Putamen (tissue), 1 donor: Measurements from ENCODE around the gene SPG11.
"Not testable (repeated sequence)": the region's sequence is repeated elsewhere in the genome, so short reads cannot be mapped to it uniquely, and the experiment has no call there.

ENCODE experiments used
- DNase-seq: peaks from one replicate; pipeline ENCODE4 v3.0.0-alpha.2; 2016; ENCODE audit warnings: low spot score

The SPG11 gene

DNA sequence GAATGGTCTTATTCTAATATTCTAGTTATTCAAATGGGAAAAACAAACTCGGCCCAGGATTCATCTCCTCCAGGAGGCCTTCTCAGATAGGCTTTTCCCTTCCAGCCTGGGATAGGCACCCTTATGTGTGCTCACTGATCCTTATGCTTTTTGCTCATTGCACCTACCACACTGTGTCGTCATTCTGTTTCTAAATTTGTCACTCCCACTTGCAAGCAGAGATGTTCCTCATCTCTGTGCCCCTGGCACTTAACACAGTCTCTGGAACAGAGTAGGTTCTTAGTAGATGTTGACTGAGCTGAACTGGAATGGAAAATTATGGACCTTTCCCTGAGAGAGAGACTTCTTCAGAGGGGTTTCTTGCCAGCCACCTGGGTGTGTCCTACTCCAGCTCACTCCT, 18.7 kb upstream of the SPG11 start:
- DNase-seq, result no peak

DNA sequence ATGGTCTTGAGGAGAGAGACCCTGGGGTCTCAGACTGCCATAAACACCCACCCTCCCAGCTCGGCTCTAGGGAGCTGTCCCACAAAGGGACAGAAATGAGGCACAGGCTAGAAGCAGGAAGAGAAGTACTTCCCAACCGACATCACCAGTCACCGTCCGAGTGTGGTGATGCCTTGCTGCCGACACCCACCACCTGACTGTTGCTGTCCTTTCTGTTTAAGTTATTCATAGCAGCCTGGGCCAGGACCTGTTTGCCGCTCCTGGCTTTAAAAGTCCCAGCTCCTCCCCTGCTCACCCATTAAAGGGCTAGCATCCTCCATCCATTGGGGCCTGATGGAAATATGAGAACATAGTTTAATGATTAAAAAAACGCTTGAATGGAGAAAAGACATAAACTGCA, 13.2 kb upstream of the SPG11 start:
- no peak for DNase-seq

DNA sequence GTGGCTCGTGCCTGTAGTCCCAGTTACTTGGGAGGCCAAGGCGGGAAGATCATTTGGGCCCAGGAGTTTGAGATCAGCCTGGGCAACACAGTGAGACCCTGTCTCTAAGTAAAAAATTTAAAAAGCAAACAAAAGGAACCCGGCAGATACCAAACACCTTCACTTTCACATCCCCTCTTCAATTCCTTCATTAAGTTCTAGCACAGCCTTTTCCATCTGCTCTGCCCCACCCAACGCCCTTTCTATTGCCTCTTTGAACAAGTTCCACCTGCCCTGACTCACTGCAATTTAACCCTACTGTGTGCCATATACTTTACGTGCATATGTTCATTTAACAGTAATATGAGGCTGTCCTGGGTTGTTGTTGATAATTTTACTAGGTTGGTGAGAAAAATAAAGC, 12.4 kb upstream of the SPG11 start:
- DNase-seq, result no peak

DNA sequence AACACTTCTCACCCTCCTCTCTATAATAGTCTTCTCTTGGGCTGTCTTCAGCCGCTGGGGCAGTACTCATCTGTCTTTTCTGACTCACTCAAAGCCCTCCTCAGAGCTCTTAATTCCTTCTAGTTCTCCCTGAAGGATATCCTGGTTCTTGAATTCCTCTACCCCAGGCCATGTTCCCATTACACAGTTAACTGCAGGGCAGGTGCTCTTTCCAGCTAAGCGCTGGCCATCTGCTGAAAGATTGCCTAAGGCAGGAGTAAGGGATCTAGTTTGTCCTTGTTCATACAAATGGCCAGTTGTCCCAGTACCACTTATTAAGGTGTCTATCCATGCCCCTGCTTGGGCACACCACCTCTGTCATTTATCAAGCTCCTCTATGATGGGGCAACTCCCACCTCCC, 10.2 kb upstream of the SPG11 start:
- DNase-seq, result no peak

DNA sequence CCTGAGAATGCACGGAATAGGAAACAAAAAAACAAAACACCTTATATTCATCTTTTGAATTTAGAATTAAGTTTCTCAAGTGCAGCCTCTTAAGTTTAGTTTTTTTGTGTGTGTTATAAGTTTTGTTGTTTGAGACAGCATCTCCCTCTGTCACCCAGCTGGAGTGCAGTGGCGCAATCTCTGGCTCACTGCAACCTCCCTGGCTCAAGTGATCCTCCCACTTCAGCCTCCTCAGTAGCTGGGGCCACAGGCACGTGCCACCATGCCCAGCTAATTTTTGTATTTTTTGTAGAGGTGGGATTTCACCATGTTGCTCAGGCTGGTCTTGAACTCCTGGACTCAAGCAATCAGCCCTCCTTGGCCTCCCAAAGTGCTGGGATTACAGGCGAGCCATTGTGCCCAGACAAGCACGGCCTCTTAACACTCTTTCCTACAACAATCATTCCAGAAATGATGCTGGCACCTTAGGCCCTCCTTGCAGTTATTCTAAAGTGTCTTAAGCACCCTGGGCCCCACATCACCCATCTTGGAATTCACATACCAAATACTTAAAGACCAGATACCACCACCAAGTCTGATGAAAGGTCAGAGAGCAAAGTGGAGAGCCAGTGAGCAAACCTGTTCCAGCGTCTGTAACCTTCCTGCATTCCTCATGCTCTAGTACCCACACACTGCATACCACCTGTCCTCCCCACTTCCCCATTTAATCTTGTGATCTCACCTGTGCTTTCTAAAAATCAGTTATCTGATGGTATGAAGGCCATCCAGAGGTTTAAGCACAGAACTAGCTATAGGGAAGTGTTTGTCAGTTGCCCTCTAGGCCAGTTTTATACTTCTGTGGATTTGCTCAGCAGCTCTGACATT, 6.9 kb upstream of the SPG11 start:
- no peak for DNase-seq

DNA sequence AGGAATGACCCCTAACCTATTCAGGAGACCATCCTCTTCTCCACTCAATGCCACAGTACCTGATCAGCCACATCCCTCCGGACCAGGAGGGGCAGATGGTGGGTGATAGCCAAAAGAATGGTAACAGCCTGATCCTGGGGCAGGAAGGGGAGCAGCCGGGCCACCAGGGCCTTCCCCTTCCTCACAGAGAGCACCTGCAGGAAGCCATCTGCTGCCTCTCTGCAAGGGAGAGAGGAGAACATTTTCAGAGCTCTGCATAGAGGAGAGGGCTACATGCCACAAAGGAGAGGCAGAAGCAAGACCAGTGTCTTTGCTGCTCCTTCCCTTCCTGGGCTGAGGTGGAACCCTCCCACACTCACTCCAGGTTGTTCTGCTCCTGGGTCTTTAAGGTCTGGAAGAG, 5.5 kb upstream of the SPG11 start:
- DNase-seq, result no peak

DNA sequence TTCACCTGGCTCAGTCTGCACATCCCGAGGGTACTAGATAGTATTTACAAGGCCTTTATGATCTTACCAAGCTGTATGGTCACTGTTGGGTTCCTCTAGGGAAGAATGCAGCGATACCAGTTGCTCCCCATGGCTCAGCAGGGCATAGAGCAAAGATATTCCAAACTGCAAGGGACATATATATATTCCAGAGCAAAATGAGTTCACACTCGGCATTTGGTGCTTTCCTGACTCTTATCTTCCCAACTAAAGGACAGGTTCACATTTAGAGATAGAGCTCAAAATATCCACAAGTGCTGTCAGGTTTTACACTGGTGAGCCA, 3.5 kb upstream of the SPG11 start:
- DNase-seq, result no peak

DNA sequence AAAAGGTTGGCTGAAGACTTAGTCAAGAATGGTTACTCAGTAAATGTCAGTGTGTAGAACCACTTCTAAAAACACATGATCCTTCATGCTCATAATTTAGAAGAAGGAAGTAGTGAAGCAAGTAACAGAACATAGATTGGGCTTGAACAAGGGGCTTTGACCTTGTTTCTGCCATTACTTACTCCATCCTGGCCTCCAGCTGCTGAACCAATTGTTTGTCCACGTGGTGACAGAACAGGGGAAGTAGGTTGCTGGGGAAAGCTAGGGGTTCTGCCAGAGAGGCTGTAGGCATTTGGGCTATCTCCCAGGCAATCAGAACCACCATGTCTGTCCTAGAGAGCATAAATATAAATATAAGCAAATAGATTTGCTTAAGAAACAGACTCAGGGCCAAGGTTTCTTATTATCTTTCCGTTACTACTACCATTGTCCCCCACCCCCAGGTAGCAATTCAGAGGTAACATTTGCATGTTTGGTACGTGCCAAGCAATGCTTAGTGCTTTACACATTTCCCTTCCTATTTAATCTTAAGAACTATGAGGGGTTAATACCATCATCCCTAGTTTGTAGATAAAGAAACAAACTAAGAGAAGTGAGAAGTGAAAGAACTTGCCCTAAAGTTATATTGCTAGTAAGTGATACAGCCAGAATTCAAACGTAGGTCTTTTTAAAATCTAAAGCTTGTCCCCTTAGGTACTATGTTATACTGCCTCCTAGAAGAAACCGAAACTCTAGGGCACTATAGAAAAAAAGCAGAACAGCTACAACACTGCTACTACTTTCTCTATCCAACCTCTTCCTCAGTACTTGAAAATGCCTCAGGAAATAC, 3.0 kb upstream of the SPG11 start:
- DNase-seq, result no peak

DNA sequence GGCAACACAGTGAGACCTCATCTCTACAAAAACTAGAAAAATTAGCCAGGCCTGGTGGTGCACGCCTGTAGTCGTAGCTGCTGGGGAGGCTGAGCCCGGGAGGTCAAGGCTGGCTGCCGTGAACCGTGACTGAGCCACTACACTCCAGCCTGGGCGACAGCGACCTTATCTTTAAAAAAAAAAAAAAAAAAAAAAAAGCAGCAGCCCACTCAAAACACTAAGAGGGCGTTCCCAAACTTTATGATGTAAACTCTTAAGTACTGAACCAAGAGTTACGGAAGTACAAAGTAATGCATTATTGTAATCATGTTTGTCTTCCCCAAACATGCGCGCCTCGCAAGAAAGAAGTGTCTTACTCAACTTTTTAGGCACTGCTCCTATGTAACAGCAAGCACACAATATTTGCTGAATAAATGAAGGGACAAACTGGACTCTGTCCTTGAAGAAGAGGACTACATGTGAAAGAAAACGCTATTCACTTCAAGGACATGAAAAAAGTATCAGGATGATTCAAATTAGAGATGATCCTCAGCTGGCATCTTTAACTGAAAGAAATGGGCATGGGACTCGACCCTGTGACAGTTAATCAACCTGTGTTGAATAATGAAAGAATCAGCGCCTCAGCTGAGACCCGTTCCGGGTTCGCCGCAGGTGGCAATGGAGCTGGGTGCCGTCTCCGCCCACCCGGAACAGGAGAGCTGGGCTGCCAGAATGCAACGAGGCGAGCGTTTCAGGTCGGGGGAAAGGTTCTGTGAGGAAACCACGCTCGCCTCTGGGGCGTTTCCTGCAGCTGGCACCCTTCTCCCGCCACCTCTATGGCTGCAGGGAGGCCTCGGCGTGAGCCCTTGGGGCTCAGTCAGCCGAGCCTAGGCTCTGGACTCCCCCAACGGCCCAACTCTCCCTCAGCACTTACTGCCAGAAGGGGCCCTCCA, 718 bp downstream of the SPG11 start:
- DNase-seq, result peak; percentile 39

DNA sequence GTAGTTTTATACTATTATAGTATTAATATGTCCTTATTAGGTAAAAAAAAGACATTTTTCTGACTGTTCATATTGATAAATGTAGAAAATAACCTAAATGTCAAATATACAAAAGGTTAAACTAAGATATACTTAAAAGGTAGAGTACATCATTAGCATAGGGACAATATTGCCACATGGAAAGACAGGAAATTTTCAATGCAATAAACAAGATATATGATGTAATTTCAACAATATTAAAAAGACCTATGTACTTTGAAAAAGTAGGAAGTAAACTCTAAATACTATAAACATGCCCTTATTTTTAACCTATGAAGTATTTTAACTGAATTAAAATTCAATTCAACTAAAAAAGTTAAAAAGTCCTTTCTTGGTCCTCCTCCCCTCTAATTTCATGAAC, 1.9 kb downstream of the SPG11 start:
- DNase-seq, result no peak

DNA sequence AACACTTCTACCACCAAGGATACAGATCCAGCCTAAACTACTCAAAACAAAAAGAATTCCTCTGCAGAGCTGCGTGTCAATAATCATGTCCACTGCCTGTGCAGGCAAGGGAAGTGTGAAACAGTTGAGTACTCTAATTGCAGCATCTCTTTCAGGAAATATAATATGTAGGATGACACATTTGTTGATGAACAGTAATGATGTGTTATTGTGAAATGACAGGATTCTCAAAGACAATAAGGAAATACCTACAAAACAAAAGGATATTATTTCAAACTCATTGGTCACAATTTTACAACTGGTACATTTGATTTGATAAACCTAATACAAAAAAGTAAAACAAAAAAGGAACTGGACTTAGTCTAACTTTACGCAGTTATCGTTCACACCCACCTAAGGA, 4.4 kb downstream of the SPG11 start:
- no peak for DNase-seq

DNA sequence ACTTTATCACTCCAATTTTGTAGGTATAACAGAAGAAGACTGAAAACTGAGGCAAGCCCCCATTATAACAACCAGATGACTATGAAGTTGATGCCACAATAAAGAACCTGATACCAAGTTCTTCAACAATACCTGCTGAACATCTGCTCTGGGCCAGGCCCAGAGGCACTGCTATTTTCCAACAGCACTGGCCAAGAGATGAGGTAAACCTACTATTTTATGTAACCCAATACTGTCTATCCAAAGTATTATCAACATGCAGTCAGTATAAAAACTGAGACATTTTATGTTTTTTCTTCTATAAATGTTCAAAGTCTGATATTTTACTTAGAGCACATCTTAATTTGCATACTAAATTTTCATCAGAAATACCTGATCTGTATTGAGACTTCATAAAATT, 6.1 kb downstream of the SPG11 start:
- no peak for DNase-seq

DNA sequence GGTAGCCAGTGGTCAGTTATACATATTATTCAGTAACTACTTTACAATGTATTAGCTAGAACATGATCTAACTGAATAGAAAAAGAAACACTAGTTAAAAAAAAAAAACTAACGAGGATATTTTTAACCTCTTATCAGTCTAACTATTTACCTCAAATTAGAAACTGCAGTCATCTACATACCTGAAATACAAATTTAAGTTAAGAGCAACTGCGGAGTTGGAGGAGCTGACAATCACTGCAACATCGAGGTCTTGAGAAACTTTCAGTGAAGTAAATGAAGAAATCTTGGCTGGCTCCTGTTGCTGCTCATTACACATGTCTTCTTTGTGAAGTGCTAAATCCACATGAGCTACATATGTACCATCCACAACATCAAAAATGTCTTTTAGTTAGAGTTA, 6.5 kb downstream of the SPG11 start:
- DNase-seq, result no peak

DNA sequence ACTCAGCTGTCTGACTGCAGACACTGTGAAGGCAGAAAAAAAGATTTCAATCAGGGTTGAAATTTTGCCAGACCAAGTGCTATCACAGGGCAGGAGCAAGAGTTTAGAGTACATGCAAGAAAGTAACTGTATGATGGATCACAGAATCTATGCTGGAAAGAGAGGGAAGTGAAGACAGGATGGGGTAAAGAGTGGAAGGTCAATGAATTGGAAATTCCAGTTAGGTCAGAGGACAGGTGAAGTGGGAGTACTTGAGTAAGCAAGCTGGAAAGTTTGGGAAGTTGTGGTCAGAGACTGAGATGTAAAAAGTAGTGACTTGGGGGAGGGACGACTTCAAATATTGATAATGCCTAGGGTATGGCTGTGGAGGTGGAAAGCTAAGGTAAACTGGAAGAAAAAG, 7.2 kb downstream of the SPG11 start:
- DNase-seq, result no peak

DNA sequence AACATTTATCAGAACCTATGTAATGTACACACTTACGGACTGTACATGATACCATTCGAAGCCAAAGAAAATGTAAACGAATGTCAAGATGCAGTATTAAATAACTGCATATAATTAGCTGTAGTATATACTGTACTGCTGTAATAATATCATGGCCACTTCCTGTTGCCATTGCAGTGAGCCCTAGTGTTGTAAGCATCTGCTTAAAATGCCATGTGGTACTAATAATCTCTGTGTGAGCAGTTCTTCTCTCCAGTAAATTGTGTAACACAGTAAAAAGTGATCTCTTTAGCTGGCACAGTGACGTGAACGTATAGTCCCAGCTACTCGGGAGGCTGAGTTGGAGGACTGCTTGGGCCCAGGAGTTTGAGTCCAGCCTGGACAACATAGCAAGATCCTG, 8.6 kb downstream of the SPG11 start:
- no peak for DNase-seq

DNA sequence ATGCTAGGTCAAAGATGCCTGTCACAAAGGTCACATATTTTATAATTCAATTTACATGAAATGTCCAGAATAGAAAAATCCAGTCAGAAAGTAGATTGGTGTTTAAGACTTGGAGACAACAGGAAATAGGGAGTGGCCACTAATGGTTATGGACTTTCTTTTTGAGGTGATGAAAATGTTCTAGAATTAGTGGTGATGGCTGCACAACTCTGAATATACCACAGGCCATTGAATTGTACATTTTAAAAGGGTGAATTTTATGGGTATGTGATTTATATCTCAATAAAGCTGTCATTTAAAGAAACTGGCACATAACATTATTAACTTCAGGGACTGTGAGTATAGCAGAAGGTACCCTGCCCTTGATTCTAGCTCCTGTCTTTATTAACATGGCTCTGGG, 15.8 kb downstream of the SPG11 start:
- no peak for DNase-seq

DNA sequence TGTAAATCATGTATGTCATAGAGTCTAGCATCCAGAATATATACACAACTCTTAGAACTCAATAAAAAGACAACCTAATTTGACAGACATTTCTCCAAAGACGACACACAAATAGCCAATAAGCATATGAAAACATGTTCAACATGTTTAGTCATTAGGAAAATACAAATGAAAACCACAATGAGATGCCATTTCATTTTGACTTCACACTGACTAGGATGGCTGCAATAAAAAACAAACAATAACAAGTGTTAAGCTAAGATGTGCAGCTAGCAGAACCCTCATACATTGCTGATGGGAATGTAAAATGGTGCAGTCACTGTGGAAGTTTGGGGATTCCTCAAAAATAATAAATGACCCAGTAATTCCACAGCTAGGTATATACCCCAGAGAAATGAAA, 16.4 kb downstream of the SPG11 start:
- DNase-seq, result no peak

DNA sequence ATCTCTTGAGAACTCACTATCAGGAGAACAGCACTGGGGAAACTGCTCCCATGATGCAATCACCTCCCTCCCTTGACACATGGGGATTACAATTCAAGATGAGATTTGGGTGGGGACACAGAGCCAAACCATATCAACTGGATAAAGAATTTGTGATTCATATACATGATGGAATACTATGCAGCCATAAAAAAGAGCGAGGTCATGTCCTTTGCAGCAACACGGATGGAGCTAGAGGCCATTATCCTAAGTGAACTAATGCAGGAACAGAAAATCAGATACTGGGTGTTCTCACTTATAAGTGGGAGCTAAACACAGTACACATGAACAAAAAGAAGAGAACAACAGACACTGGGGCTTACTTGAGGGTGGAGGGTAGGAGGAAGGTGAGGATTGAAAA, 17.0 kb downstream of the SPG11 start:
- no peak for DNase-seq

DNA sequence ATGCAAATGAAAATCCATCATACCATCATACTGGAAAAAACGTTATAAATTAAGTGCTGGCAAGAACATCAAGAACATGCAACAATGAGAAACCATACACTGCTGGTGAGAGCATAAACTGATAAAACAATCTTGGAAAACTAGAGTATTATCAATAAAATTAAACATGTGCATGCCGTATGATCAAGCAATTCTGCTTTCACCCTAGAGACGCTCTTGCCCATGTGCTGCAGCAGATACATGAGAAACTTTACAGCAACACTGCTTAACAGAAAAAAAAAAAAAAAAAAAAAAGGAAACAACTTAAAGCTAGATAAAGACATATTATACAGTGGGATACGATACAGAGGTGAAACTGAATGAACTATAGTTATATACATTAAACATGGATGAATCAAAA, 21.8 kb downstream of the SPG11 start:
- DNase-seq, result no peak

DNA sequence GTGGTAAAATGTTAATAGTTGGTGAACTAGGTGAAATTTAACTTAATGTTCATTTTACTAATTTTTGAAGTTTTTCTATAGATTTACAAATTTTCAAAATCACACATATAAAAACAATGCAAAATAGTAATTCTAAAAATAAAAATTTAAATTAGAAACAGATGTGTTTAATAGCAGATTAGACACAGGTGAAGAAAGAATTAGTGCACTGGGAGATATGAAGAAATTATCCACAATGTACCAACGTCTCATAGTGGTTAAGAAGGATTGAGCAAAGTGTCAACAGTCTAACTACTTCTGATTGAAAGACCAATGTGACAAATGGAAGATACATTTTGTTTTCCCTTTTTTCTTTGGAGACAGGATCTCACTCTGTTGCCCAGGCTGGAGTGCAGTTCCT, 26.5 kb downstream of the SPG11 start:
- DNase-seq, result no peak

DNA sequence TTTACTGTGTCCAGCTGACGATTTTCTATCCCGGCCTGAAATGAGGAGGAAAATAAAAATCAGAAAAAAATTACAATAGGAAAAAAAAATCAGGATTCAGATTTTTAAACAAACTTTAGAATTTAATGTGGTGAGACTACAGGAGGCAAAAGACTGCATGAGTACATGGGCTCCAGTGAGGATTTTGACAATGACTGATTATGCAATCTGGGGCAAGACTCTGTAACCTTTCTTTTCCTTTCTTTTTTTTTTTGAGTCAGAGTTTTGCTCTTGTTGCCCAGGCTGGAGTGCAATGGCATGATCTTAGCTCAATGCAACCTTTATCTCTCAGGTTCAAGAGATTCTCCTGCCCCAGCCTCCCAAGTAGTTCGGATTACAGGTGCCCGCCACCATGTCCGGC, 29.9 kb downstream of the SPG11 start:
- no peak for DNase-seq

DNA sequence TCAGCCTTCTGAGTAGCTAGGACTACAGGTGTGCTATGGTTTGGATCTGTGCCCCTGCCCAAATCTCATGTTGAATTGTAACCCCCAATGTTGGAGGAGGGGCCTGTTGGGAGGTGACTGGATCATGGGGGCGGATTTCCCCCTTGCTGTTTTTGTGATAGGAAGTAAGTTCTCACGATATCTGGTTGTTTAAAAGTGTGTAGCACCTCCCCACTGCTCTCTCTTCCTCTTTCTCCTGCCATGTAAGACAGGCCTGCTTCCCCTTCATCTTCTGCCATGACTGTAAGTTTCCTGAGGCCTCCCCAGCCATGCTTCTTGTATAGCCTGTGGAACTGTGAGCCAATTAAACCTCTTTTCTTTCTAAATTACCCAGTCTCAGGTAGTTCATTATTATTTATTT, 38.2 kb downstream of the SPG11 start:
- not testable (repeated sequence) for DNase-seq

DNA sequence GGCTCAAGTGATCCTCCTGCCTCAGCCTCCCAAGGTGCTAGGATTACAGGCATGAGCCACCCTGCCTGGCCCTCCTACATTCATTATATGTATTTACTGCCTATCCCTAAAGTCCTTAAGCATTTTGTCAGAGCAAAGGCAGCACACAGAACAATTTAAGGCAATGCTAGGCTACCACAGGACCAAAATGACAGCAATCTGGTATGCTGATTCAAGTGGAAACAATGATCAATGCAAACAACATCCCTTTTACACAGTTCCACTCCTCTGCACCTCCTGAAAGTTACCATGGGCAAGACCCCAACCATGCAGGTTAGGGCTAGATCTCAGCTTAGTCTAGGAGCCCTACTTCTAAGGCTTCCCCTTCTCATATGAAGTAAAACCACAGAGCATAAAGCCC, 40.3 kb downstream of the SPG11 start:
- no peak for DNase-seq
